Nephron (organoid): Measurements from ENCODE around the gene ARID3B.
A peak's percentile ranks its signal among the peaks of the same experiment; 100 is the strongest.

ENCODE experiments used
- H3K27ac Mint-ChIP-seq, 3 experiments: 2 replicates each; pipeline ENCODE4 v1.8.0; 2020; ENCODE audit warnings: mixed read lengths in 3 of 3, mild to moderate bottlenecking in 2 of 3, moderate library complexity in 1 of 3
- H3K27me3 Mint-ChIP-seq: 2 replicates; pipeline ENCODE4 v1.8.0; 2021; ENCODE audit warnings: low read depth, mild to moderate bottlenecking, moderate library complexity, mixed read lengths
- H3K36me3 Mint-ChIP-seq: 2 replicates; pipeline ENCODE4 v1.8.0; 2020; ENCODE audit warnings: low read depth, mixed read lengths
- H3K4me1 Mint-ChIP-seq: 2 replicates; pipeline ENCODE4 v1.8.0; 2020; ENCODE audit warnings: mixed read lengths
- H3K4me3 Mint-ChIP-seq, 3 experiments: 2 replicates each; pipeline ENCODE4 v1.8.0; 2020; ENCODE audit warnings: mild to moderate bottlenecking in 3 of 3, mixed read lengths in 3 of 3, moderate library complexity in 2 of 3
- H3K9me3 Mint-ChIP-seq: 2 replicates; pipeline ENCODE4 v1.8.0; 2020; ENCODE audit warnings: mixed read lengths
- TF ChIP-seq, protein P1 (sequence below), 3 experiments: fragments of 200-600 bp; sonication (generic); IDR thresholded peaks; one replicate each; pipeline ENCODE4 v1.5.0; 2021; ENCODE audit warnings: antibody characterized with exemption in 3 of 3; ENCODE audit not compliant: unreplicated experiment in 3 of 3

The ARID3B gene

DNA sequence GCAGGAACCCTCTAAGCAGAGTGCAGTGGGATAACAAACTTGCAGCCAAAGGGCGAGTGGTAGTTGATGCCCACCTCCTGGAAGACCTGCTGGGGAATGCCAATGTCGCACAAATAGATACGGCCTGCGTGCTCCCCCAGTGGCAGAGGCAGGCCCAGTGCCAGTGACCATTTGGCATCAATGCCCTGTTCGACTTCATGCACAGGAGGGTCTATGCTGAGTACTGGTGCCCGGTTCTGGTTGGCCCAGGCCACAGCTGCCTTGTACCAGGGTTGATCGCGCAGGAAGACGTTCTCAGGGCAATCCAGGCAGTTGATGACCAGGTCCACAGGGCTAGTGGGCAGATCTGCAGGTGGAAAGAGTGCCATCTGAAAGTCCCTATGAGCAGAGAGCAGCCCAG lies 91.6 kb downstream of the ARID3B start:
- peaks cover 50% of the 10 kb centered on the region for H3K36me3 Mint-ChIP-seq
- no peak overlapping the region for H3K27ac Mint-ChIP-seq
- TF ChIP-seq, protein P1, sequence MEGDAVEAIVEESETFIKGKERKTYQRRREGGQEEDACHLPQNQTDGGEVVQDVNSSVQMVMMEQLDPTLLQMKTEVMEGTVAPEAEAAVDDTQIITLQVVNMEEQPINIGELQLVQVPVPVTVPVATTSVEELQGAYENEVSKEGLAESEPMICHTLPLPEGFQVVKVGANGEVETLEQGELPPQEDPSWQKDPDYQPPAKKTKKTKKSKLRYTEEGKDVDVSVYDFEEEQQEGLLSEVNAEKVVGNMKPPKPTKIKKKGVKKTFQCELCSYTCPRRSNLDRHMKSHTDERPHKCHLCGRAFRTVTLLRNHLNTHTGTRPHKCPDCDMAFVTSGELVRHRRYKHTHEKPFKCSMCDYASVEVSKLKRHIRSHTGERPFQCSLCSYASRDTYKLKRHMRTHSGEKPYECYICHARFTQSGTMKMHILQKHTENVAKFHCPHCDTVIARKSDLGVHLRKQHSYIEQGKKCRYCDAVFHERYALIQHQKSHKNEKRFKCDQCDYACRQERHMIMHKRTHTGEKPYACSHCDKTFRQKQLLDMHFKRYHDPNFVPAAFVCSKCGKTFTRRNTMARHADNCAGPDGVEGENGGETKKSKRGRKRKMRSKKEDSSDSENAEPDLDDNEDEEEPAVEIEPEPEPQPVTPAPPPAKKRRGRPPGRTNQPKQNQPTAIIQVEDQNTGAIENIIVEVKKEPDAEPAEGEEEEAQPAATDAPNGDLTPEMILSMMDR (IDR thresholded peaks at IDR 0.05; ENCODE audit: unreplicated experiment in 3 of 3) = no peak
- H3K4me1 Mint-ChIP-seq = peaks cover 11% of the 10 kb centered on the region
- H3K27me3 Mint-ChIP-seq = no peaks in the 10 kb centered on the region
- H3K9me3 Mint-ChIP-seq = no peaks in the 10 kb centered on the region
- H3K4me3 Mint-ChIP-seq = no peak overlapping the region

DNA sequence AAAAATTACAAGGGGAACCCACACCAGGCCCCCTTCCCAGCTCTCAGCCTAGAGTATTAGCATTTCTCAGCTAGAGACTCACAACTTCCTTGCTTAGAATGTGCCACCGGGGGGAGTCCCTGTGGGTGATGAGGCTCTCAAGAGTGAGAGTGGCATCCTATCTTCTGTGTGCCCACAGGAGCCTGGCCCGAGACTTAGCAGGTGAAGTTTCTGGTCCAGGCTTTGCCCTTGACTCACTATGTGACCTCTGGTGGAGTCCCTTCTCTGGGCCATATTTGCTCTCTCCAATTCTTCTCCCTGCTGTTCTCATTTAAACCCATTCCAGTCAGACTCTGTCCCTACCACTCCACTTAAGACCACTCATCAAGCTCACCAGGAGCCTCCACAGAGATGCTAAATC lies 92.8 kb downstream of the ARID3B start:
- H3K27ac Mint-ChIP-seq = no peak overlapping the region
- TF ChIP-seq, protein P1 (IDR thresholded peaks at IDR 0.05; ENCODE audit: unreplicated experiment in 3 of 3) = no peak

DNA sequence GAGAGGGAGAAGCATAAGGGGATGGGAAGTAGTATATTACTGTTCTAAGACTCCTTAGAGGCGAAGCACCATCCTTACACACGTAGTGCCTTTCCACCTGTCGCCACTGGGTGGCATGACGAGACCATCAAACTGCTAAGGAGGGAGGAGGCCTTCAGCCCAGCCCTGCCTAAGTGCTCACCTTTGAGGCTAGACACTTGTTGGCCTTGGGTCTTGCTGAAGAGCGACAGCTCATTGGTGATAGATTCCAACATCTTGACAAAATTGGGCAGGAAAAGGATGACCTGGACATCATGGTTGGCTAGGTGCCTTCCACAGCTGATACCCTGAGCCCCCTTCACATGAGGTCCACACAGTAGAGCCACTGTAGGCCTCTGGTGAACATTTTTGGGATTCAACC lies 94.2 kb downstream of the ARID3B start:
- H3K27ac Mint-ChIP-seq = no peak overlapping the region

More for the DNA sequence above, 92.8 kb downstream of the ARID3B start:
- no peaks in the 10 kb centered on the region for H3K9me3 Mint-ChIP-seq
- no peak overlapping the region for H3K4me3 Mint-ChIP-seq
- H3K4me1 Mint-ChIP-seq = peaks cover 3% of the 10 kb centered on the region
- H3K27me3 Mint-ChIP-seq = no peaks in the 10 kb centered on the region
- H3K36me3 Mint-ChIP-seq = peaks cover 52% of the 10 kb centered on the region

DNA sequence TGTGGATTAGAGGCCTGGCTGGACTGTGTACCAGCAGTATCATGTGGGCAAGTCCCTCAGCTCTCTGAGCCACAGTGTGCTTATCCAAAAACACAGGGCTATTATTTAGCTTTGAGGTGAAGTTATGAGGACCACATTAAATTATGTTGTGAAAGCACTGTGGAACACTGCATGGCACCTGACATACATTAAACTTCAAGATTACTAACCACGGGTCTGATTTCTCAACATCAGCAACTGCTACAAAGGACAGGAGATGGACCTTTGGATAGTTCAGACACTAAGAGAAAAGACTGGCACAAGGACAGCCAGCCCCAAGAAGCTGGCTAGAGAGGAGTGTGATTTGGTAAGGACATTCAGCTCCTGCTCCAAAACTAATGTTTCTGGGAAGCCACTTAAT lies 96.0 kb downstream of the ARID3B start:
- H3K4me1 Mint-ChIP-seq = no peaks in the 10 kb centered on the region
- peaks cover 53% of the 10 kb centered on the region for H3K36me3 Mint-ChIP-seq
- H3K27ac Mint-ChIP-seq = no peak overlapping the region
- no peak overlapping the region for H3K4me3 Mint-ChIP-seq
- TF ChIP-seq, protein P1 (IDR thresholded peaks at IDR 0.05; ENCODE audit: unreplicated experiment in 3 of 3) = no peak
- H3K27me3 Mint-ChIP-seq = no peaks in the 10 kb centered on the region
- no peaks in the 10 kb centered on the region for H3K9me3 Mint-ChIP-seq

More for the DNA sequence above, 94.2 kb downstream of the ARID3B start:
- H3K27me3 Mint-ChIP-seq = no peaks in the 10 kb centered on the region
- no peaks in the 10 kb centered on the region for H3K4me1 Mint-ChIP-seq
- H3K36me3 Mint-ChIP-seq = peaks cover 55% of the 10 kb centered on the region
- TF ChIP-seq, protein P1 (IDR thresholded peaks at IDR 0.05; ENCODE audit: unreplicated experiment in 3 of 3) = peak; percentile 89 to 93 (median 93)
- no peaks in the 10 kb centered on the region for H3K9me3 Mint-ChIP-seq
- no peak overlapping the region for H3K4me3 Mint-ChIP-seq

DNA sequence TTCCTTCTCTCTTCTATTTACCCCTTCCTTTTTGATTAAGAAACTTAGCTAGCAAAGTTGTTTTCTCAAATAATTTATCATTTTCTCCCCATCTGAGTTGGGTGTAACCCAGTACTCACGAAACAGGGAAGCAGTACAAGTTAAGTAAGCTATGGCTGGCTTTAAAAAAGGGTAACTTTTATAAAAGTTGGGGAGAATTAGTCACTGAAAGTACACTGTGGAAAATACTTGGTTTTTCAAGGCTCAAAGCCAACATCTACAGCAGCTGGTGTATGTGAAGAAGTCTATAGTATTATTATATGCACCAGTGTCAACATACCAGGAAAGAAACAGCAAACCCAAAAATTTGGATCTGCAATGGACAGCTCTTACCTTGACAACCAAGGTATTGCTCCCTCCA lies 100.1 kb downstream of the ARID3B start:
- no peaks in the 10 kb centered on the region for H3K9me3 Mint-ChIP-seq
- no peak overlapping the region for H3K27ac Mint-ChIP-seq
- H3K4me3 Mint-ChIP-seq = no peak overlapping the region
- H3K27me3 Mint-ChIP-seq = no peaks in the 10 kb centered on the region
- H3K4me1 Mint-ChIP-seq = peaks cover 25% of the 10 kb centered on the region
- TF ChIP-seq, protein P1 (IDR thresholded peaks at IDR 0.05; ENCODE audit: unreplicated experiment in 3 of 3) = no peak
- peaks cover 26% of the 10 kb centered on the region for H3K36me3 Mint-ChIP-seq

DNA sequence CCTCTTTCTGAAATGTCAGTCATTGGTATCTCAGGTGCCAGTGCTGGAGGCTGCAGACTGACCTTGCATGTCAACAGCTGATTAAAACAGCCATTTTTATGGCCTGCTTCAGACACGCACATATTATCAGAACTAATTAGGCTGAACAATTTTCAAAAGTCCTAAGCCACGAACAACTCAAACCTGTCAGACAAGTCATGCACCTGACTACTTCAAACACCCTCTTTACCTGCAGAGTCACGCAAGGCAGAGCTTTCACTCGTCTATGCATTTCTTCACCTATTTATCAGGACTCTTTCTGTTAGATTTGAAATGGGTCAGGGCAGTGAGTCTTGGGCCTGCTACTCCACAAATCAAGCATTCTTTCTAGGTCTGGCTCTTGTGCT lies 101.3 kb downstream of the ARID3B start:
- H3K4me3 Mint-ChIP-seq = no peak overlapping the region
- H3K4me1 Mint-ChIP-seq = peaks cover 32% of the 10 kb centered on the region
- H3K27ac Mint-ChIP-seq = peak overlapping the region in 2 of 3 experiments; percentile 58 to 88
- H3K9me3 Mint-ChIP-seq = no peaks in the 10 kb centered on the region
- peaks cover 23% of the 10 kb centered on the region for H3K36me3 Mint-ChIP-seq
- H3K27me3 Mint-ChIP-seq = no peaks in the 10 kb centered on the region
- TF ChIP-seq, protein P1 (IDR thresholded peaks at IDR 0.05; ENCODE audit: unreplicated experiment in 3 of 3) = no peak
